NCI-H2196 treated with DMSO at 0.1 percent for 48 hours (cell line): ENCODE data around the gene HTR3E.
"Not testable (repeated sequence)": the region's sequence is repeated elsewhere in the genome, so short reads cannot be mapped to it uniquely, and the experiment has no call there.

Experiments
- DNase-seq: peaks from one replicate; lab custom pipeline; 2025; ENCODE audit not compliant: unreplicated experiment; lab: John Stamatoyannopoulos, UW

HTR3E gene

GRCh38 chr3:184110316-184110725 lies 13.5 kb downstream of the HTR3E start:
- DNase-seq, result no peak

- DNase-seq, result no peak
Observed at GRCh38 chr3:184116017-184116416, 19.2 kb downstream of the HTR3E start.

GRCh38 chr3:184117636-184118035 lies 20.8 kb downstream of the HTR3E start:
- DNase-seq, result no peak

- not testable (repeated sequence) for DNase-seq
Observed at GRCh38 chr3:184121031-184121430, 24.2 kb downstream of the HTR3E start.

- DNase-seq, result no peak
Observed at GRCh38 chr3:184126006-184126405, 29.1 kb downstream of the HTR3E start.

GRCh38 chr3:184129012-184129411 lies 32.1 kb downstream of the HTR3E start:
- no peak for DNase-seq

- DNase-seq, result no peak
Observed at GRCh38 chr3:184132945-184133344, 36.1 kb downstream of the HTR3E start.

- DNase-seq, result peak; percentile 92
Observed at GRCh38 chr3:184133840-184134745, 37.2 kb downstream of the HTR3E start.

- no peak for DNase-seq
Observed at GRCh38 chr3:184134746-184135148, 37.9 kb downstream of the HTR3E start.

- DNase-seq, result peak; percentile 94
Observed at GRCh38 chr3:184135149-184135910, 38.5 kb downstream of the HTR3E start, which contains the start of gene EIF2B5. Gene EIF2B5 (plus strand): TSS chr3:184135358. CDS start chr3:184135386, 28 bp downstream.

GRCh38 chr3:184135911-184136260 lies 39.0 kb downstream of the HTR3E start:
- DNase-seq, result no peak

- no peak for DNase-seq
Observed at GRCh38 chr3:184140436-184140835, 43.6 kb downstream of the HTR3E start.

GRCh38 chr3:184142199-184142598 lies 45.3 kb downstream of the HTR3E start:
- DNase-seq, result no peak

- DNase-seq, result no peak
Observed at GRCh38 chr3:184143327-184143726, 46.5 kb downstream of the HTR3E start.

GRCh38 chr3:184144505-184144904 lies 47.6 kb downstream of the HTR3E start:
- peak; percentile 73 for DNase-seq

- DNase-seq, result peak; percentile 90
Observed at GRCh38 chr3:184145111-184145524, 48.3 kb downstream of the HTR3E start.

- DNase-seq, result no peak
Observed at GRCh38 chr3:184145751-184146270, 48.9 kb downstream of the HTR3E start.

GRCh38 chr3:184148076-184148475 lies 51.2 kb downstream of the HTR3E start:
- DNase-seq, result no peak

- no peak for DNase-seq
Observed at GRCh38 chr3:184149123-184149522, 52.3 kb downstream of the HTR3E start.

GRCh38 chr3:184149770-184150169 lies 52.9 kb downstream of the HTR3E start:
- not testable (repeated sequence) for DNase-seq

- DNase-seq, result peak; percentile 65
Observed at GRCh38 chr3:184154885-184155643, 58.2 kb downstream of the HTR3E start, which contains the start of gene DVL3. Gene DVL3 (plus strand): TSS chr3:184155377. CDS start chr3:184155636, 259 bp downstream.
